Progenitor cell of endocrine pancreas (in vitro differentiated cells): ENCODE data around the gene TMEM163. TPM values are rescaled to one million over a fixed set of nuclear protein-coding genes. Genes with fewer than 3 reads are reported as not detected.

Source experiments
- DNase-seq: peaks from one replicate; pipeline ENCODE4 v3.0.0; 2021; ENCODE audit warnings: low spot score; ENCODE audit not compliant: unreplicated experiment
- H3K27ac Mint-ChIP-seq: 2 replicates; pipeline ENCODE4 v1.8.0; 2021; ENCODE audit warnings: mild to moderate bottlenecking, moderate library complexity, mixed read lengths
- H3K27me3 Mint-ChIP-seq: 2 replicates; pipeline ENCODE4 v1.8.0; 2021; ENCODE audit warnings: mixed read lengths
- H3K36me3 Mint-ChIP-seq: 2 replicates; pipeline ENCODE4 v1.8.0; 2022; ENCODE audit warnings: mixed read lengths; ENCODE audit not compliant: insufficient read depth
- H3K4me1 Mint-ChIP-seq: 2 replicates; pipeline ENCODE4 v1.8.0; 2021; ENCODE audit warnings: low read depth, mixed read lengths
- H3K4me3 Mint-ChIP-seq: 2 replicates; pipeline ENCODE4 v1.8.0; 2021; ENCODE audit warnings: low read depth, mild to moderate bottlenecking, moderate library complexity, mixed read lengths
- H3K9me3 Mint-ChIP-seq: 2 replicates; pipeline ENCODE4 v1.8.0; 2021; ENCODE audit warnings: low read depth, mixed read lengths
- total RNA-seq: library from RNA; stranded (reverse); gene quantifications from 2 replicates; pipeline ENCODE4 v1.2.1, GENCODE V29; 2021
- TF ChIP-seq, protein P1 (sequence below): fragments of 200-600 bp; sonication (generic); IDR thresholded peaks from one replicate; pipeline ENCODE4 v1.5.0; 2021; ENCODE audit warnings: antibody characterized with exemption, mild to moderate bottlenecking; ENCODE audit not compliant: unreplicated experiment

TMEM163 gene
- total RNA-seq, 1 donor from 2014 or later = 3.8 TPM

DNA sequence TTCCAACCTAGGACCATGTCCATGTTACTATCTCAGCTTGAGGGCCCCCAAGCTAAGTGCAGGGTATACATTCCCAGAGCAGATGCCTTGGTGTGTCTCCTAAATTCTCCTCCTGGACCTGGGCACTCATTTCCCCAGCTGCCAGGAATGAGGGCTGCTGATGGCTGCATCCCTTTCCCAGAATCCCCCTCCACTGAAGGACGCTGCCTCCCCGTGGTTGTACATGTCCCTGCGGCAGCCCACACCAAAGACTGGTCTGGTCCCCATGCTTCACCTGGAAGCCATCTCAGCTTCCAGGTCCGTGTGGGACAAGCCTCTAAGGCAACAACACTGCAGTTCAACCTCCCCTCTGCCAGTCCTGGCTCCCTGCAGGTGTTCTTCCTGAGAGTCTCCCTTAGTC lies 14.6 kb downstream of the TMEM163 start:
- H3K4me1 Mint-ChIP-seq = peaks cover 6% of the 10 kb centered on the region
- H3K36me3 Mint-ChIP-seq = no peaks in the 10 kb centered on the region
- peaks cover 39% of the 10 kb centered on the region for H3K27me3 Mint-ChIP-seq
- TF ChIP-seq, protein P1, sequence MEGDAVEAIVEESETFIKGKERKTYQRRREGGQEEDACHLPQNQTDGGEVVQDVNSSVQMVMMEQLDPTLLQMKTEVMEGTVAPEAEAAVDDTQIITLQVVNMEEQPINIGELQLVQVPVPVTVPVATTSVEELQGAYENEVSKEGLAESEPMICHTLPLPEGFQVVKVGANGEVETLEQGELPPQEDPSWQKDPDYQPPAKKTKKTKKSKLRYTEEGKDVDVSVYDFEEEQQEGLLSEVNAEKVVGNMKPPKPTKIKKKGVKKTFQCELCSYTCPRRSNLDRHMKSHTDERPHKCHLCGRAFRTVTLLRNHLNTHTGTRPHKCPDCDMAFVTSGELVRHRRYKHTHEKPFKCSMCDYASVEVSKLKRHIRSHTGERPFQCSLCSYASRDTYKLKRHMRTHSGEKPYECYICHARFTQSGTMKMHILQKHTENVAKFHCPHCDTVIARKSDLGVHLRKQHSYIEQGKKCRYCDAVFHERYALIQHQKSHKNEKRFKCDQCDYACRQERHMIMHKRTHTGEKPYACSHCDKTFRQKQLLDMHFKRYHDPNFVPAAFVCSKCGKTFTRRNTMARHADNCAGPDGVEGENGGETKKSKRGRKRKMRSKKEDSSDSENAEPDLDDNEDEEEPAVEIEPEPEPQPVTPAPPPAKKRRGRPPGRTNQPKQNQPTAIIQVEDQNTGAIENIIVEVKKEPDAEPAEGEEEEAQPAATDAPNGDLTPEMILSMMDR = no peak
- H3K4me3 Mint-ChIP-seq = no peak overlapping the region
- no peaks in the 10 kb centered on the region for H3K9me3 Mint-ChIP-seq
- no peak for DNase-seq
- H3K27ac Mint-ChIP-seq = no peak overlapping the region

DNA sequence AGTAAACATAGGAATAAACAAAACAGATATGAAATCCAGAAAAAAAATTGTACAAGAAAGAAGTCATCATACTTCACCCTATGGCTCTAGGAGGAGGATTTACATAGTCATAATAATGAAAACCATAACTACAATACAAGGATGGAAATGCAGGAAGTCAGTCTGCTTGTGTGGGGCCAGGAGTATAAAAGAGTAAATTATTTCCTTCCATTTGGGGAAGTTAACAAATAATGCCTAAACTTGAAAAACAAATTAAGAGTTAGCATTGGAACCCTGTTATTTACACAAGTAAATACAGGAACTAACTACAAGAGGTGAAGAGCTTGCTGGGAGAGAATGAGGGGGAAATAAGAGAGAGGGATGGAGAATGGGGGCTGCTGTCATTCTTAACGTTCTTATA lies 15.4 kb downstream of the TMEM163 start:
- Mint-ChIP-seq H3K4me1 (peaks cover 6% of the 10 kb centered on the region), H3K27ac (no peak overlapping the region), H3K36me3 (no peaks in the 10 kb centered on the region), H3K4me3 (no peak overlapping the region), H3K27me3 (peaks cover 33% of the 10 kb centered on the region), H3K9me3 (no peaks in the 10 kb centered on the region)
- DNase-seq = no peak
- TF ChIP-seq, protein P1 = no peak

DNA sequence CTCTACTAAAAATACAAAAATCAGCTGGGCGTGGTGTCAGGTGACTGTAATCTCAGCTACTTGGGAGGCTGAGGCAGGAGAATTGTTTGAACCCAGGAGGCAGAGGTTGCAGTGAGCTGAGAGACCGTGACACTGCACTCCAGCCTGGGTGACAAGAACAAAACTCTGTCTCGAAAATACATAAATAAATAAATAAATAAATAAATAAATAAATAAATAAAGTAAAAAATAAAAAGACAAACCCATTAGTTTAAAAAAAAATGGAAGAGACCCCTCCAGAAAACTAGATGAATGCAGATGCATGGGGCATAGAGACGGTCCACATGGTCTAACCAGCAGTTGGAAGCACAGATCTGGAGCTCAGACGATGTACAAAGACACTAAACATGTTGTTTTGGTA lies 18.1 kb downstream of the TMEM163 start:
- H3K36me3 Mint-ChIP-seq = no peaks in the 10 kb centered on the region
- DNase-seq = no peak
- no peak overlapping the region for H3K4me3 Mint-ChIP-seq
- TF ChIP-seq, protein P1 = no peak
- H3K4me1 Mint-ChIP-seq = no peaks in the 10 kb centered on the region
- H3K9me3 Mint-ChIP-seq = no peaks in the 10 kb centered on the region
- no peak overlapping the region for H3K27ac Mint-ChIP-seq
- peaks cover 18% of the 10 kb centered on the region for H3K27me3 Mint-ChIP-seq

DNA sequence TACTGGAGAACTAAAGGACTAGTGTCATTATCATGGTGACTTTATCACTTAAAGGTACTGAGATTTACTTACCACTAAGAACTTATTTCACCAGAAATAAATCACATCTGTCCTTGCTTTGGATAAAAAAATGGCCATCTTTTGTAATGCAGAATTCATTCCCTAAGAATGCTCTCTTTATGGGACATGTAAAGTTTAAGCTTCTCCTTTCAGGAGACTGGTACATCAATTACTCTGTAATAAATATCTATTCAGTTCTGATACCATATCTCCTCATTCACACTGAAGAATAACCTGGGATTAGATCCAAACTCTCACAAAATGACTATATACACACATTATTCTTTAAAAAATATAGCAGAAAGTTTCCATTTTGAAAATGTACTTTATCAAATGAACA lies 24.4 kb downstream of the TMEM163 start:
- peaks cover 7% of the 10 kb centered on the region for H3K27me3 Mint-ChIP-seq
- no peak overlapping the region for H3K4me3 Mint-ChIP-seq
- H3K36me3 Mint-ChIP-seq = no peaks in the 10 kb centered on the region
- H3K4me1 Mint-ChIP-seq = no peaks in the 10 kb centered on the region
- no peak overlapping the region for H3K27ac Mint-ChIP-seq
- H3K9me3 Mint-ChIP-seq = no peaks in the 10 kb centered on the region
- TF ChIP-seq, protein P1 = no peak
- no peak for DNase-seq

DNA sequence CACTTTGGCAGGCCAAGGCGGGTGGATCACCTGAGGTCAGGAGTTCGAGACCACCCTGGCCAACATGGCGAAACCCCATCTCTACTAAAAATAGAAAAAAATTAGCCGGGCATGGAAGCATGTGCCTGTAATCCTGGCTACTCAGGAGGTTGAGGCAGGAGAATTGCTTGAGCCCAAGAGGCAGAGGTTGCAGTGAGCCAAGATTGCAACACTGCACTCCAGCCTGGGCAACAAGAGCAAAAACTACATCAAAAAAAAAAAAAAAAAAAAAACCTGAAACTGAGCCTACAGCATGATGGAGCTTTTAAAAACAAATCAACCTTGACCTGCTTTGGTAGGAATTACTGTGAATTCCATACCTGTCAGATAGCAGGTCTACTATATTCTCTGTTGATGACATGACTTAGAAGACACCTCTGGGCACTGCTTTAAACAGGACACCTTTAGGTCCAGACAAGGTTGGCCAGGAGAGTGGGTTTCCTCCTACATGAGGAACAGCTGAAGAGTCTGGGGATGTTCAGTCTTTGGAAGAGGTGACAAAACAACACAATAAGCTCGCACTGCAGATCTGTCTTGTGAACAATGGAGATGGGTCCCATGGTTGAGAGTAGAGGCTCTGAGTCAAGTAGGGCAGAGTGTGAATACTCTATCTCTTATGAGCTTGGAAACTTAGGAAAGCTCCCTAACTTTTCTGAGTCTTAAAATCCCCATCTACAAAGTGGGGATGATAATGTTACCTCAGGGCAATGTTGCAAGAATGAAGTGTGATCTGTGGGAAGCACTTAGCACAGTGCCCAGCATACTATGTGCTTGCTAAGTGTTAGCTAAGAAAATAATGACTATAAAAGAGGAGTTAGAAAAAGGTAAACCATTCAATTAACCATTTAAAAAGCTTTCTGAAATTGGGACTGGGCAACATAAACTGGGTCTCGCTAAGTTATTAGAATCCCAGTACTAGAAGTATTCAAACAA lies 25.2 kb downstream of the TMEM163 start:
- TF ChIP-seq, protein P1 = no peak
- no peak overlapping the region for H3K4me3 Mint-ChIP-seq
- H3K9me3 Mint-ChIP-seq = no peaks in the 10 kb centered on the region
- no peak overlapping the region for H3K27ac Mint-ChIP-seq
- H3K36me3 Mint-ChIP-seq = no peaks in the 10 kb centered on the region
- H3K4me1 Mint-ChIP-seq = no peaks in the 10 kb centered on the region
- H3K27me3 Mint-ChIP-seq = peaks cover 7% of the 10 kb centered on the region
- DNase-seq = no peak
